ENCODE results near the gene ZSCAN23.

- TF ChIP-seq EZH2 (IDR thresholded peaks at IDR 0.05; ENCODE audit: borderline replicate concordance, low read depth, low read length, severe bottlenecking) (no peak), CTCF (IDR thresholded peaks at IDR 0.05; ENCODE audit: extremely low read depth in 1 of 2, insufficient read depth in 1 of 2, low read depth in 1 of 2, low read length in 2 of 2) (no peak), POLR2AphosphoS5 (IDR thresholded peaks at IDR 0.05; ENCODE audit: insufficient read depth, low read depth, low read length) (no peak), POLR2A (IDR thresholded peaks at IDR 0.05; ENCODE audit: low read depth, low read length) (no peak), MYC (IDR thresholded peaks at IDR 0.05; ENCODE audit: low read depth, low read length) (no peak), FOS (IDR thresholded peaks at IDR 0.05; ENCODE audit: borderline replicate concordance, insufficient read depth, low read length) (no peak), JUN (IDR thresholded peaks at IDR 0.05; ENCODE audit: borderline replicate concordance, insufficient read depth, insufficient read length, low read depth) (no peak), GATA2 (IDR thresholded peaks at IDR 0.05; ENCODE audit: insufficient read depth, insufficient read length, low read depth, low read length) (no peak)
Observed at GRCh38 chr6:28480253-28480932, 37.1 kb upstream of the ZSCAN23 start.

Measured in endothelial cell of umbilical vein (primary cell).